Measurements from ENCODE around the gene POM121L12. TPM values are rescaled to one million over a fixed set of nuclear protein-coding genes. Genes with fewer than 3 reads are reported as not detected.

Gene POM121L12
- total RNA-seq, 4 donors from 2014 or later: not detected

DNA sequence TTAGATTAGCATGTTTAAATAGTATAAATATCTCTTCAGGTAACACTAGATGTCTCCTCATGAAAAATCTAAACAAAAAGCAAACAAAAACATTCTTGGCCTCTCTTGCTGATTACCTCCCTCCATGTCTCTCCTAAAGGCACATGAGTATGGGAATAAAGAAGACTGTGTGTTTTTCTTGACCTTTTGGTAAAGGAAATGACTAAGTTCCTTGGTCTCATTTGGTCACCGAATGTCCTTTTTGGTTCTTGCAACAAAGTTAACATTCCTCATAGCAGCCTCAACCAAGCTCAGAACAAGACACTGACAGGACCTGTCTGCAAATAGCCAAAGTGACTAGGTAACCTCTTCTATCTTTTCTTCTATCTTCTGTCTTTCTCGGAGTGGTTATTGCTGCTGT lies 35.5 kb downstream of the POM121L12 start:
- no peaks in the 10 kb centered on the region for H3K9me3 ChIP-seq
- DNase-seq: no peak
- H3K27me3 ChIP-seq: no peaks in the 10 kb centered on the region
- TF ChIP-seq POLR2A (IDR thresholded peaks at IDR 0.05): no peak
- TF ChIP-seq, protein P1, sequence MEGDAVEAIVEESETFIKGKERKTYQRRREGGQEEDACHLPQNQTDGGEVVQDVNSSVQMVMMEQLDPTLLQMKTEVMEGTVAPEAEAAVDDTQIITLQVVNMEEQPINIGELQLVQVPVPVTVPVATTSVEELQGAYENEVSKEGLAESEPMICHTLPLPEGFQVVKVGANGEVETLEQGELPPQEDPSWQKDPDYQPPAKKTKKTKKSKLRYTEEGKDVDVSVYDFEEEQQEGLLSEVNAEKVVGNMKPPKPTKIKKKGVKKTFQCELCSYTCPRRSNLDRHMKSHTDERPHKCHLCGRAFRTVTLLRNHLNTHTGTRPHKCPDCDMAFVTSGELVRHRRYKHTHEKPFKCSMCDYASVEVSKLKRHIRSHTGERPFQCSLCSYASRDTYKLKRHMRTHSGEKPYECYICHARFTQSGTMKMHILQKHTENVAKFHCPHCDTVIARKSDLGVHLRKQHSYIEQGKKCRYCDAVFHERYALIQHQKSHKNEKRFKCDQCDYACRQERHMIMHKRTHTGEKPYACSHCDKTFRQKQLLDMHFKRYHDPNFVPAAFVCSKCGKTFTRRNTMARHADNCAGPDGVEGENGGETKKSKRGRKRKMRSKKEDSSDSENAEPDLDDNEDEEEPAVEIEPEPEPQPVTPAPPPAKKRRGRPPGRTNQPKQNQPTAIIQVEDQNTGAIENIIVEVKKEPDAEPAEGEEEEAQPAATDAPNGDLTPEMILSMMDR (IDR thresholded peaks at IDR 0.05): no peak
- no peak overlapping the region for H3K4me3 ChIP-seq
- H3K27ac ChIP-seq: no peak overlapping the region
- H3K4me1 ChIP-seq: no peaks in the 10 kb centered on the region
- no peaks in the 10 kb centered on the region for H3K36me3 ChIP-seq
